PC-3 (cell line): ENCODE results near the gene NELFB. TPM values are rescaled to one million over a fixed set of nuclear protein-coding genes. Genes with fewer than 3 reads are reported as not detected.

Source experiments
- ATAC-seq: fragments of 200-7000 bp; cut with Tn5 transposase; 2 replicates; pipeline ENCODE4 v1.9.1; 2020; ENCODE audit warnings: mild to moderate bottlenecking, moderate library complexity
- BruUV-seq: library from RNA; stranded (reverse); fragments of 400-500 nt; replicated peaks from 2 replicates; lab custom pipeline; 2021; lab: Mats Ljungman, UMichigan
- CTCF ChIA-PET: fragments of 300-600 bp; sonication (Branson Sonifier 250); formaldehyde crosslinking; loops from one replicate; lab custom pipeline; 2022; ENCODE audit warnings: antibody characterized with exemption; lab: Charles Lee
- POLR2A ChIA-PET: fragments of 300-600 bp; sonication (Branson Sonifier 250); formaldehyde crosslinking; loops from one replicate; lab custom pipeline; 2022; ENCODE audit warnings: antibody characterized with exemption; ENCODE audit not compliant: unreplicated experiment; lab: Charles Lee
- DNase-seq: peaks from one replicate; pipeline ENCODE4 v3.0.0-alpha.2; 2015
- H2AFZ ChIP-seq: fragments of 300-600 bp; sonication (generic); 2 replicates; pipeline ENCODE4 v1.6.0; 2016; ENCODE audit warnings: antibody characterized with exemption, low read length
- H3F3A ChIP-seq: fragments of 300-600 bp; sonication (generic); one replicate; pipeline ENCODE4 v1.6.0; 2017; ENCODE audit warnings: antibody characterized with exemption, low read length, control low read depth, mild to moderate bottlenecking; ENCODE audit not compliant: unreplicated experiment
- H3K27ac ChIP-seq: fragments of 300-600 bp; sonication (generic); 2 replicates; pipeline ENCODE4 v1.5.1; 2016; ENCODE audit warnings: mild to moderate bottlenecking, low read length
- H3K27me3 ChIP-seq: fragments of 300-600 bp; sonication (generic); 2 replicates; pipeline ENCODE4 v1.6.1; 2016; ENCODE audit warnings: low read length, mixed read lengths
- H3K36me3 ChIP-seq: fragments of 300-600 bp; sonication (generic); 2 replicates; pipeline ENCODE4 v1.6.1; 2016; ENCODE audit warnings: low read depth, mixed run types, low read length, mixed read lengths
- H3K4me1 ChIP-seq: fragments of 300-600 bp; sonication (generic); 2 replicates; pipeline ENCODE4 v1.5.1; 2016; ENCODE audit warnings: low read length; ENCODE audit not compliant: insufficient read depth
- H3K4me2 ChIP-seq: fragments of 300-600 bp; sonication (generic); 2 replicates; pipeline ENCODE4 v1.6.0; 2016; ENCODE audit warnings: low read length
- H3K4me3 ChIP-seq: fragments of 300-600 bp; sonication (generic); 2 replicates; pipeline ENCODE4 v1.5.1; 2016; ENCODE audit warnings: mild to moderate bottlenecking, low read length, mixed read lengths
- H3K79me2 ChIP-seq: fragments of 300-600 bp; sonication (generic); 2 replicates; pipeline ENCODE4 v1.6.1; 2017; ENCODE audit warnings: low read length, mixed read lengths
- H3K9ac ChIP-seq: fragments of 300-600 bp; sonication (generic); 2 replicates; pipeline ENCODE4 v1.6.0; 2016; ENCODE audit warnings: mild to moderate bottlenecking, low read length
- H3K9me2 ChIP-seq: fragments of 300-600 bp; sonication (generic); replicated peaks from 2 replicates; pipeline ENCODE4 v1.6.1; 2016; ENCODE audit warnings: mixed run types, low read length, mixed read lengths
- H3K9me3 ChIP-seq: fragments of 300-600 bp; sonication (generic); 2 replicates; pipeline ENCODE4 v1.6.1; 2016; ENCODE audit warnings: low read length, mixed read lengths
- H4K20me1 ChIP-seq: fragments of 300-600 bp; sonication (generic); 2 replicates; pipeline ENCODE4 v1.6.1; 2016; ENCODE audit warnings: low read length, mixed read lengths
- EZH2 ChIP-seq: fragments of 300-600 bp; sonication (generic); IDR thresholded peaks from one replicate; pipeline ENCODE4 v1.6.1; 2017; ENCODE audit warnings: antibody characterized with exemption, mild to moderate bottlenecking, low read length; ENCODE audit not compliant: unreplicated experiment
- EZH2phosphoT487 ChIP-seq: fragments of 300-600 bp; sonication (generic); IDR thresholded peaks from 2 replicates; pipeline ENCODE4 v1.6.1; 2018; ENCODE audit warnings: mild to moderate bottlenecking, antibody characterized with exemption, low read length, borderline replicate concordance
- intact Hi-C: fragments of 100-400 bp; cut with micrococcal nuclease; formaldehyde crosslinking; loops from 2 replicates; pipeline ENCODE4 v1.9.0; 2023
- total RNA-seq: library from RNA; depleted of rRNA; stranded (reverse); fragments of >200 nt; gene quantifications from 2 replicates; pipeline ENCODE4 v1.2.3, GENCODE V29; 2014
- TF ChIP-seq, protein P1 (sequence below): fragments of 300-600 bp; sonication (generic); conservative IDR thresholded peaks from 2 replicates; pipeline ENCODE4 v1.5.1; 2017; ENCODE audit warnings: antibody characterized with exemption, low read depth, mild to moderate bottlenecking, low read length

NELFB gene
- total RNA-seq, 1 experiment from 2014 or later = 50.7 TPM

DNA sequence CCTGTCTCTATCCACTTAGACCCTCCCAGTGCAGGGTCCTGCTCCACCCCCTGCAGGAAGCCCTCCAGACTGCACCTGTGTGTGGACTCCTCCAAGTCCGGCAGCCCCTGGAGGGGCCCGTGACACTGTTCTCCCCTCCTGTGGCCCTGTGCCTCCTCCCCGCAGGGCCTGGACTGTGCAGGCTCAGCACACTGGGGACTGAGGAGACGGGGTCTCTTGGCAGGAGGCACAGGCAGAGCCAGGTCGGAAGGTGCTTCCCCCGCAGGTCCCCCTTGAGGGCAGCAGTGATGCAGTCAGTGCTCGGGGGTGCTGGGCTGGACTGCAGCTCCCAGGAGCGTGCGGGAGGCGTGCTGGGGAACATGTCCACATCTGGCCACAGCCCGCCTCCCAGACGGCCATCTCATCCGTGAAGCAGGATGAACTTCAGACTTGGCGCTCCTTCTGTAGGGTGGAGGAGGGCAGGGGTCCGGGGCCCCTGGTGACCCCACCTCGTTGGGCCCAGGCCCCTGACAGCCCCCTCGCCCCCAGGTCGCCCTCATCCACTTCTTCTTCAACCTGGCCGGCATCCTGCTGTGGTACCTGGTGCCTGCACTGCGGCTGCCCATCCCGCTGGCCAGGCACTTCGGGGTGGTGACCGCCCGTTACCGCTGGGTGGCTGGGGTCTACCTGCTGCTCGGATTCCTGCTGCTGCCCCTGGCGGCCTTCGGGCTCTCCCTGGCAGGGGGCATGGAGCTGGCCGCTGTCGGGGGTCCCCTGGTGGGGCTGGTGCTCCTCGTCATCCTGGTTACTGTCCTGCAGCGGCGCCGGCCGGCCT is 19.5 kb upstream of the NELFB start:
- intact Hi-C loops = no loop called here
- no peaks in the 10 kb centered on the region for H3K9me2 ChIP-seq
- H3K4me2 ChIP-seq = no peak overlapping the region
- H3K9me3 ChIP-seq = no peaks in the 10 kb centered on the region
- H3K27me3 ChIP-seq = no peaks in the 10 kb centered on the region
- POLR2A ChIA-PET = no interaction called here
- no peak for TF ChIP-seq EZH2phosphoT487
- no peak for TF ChIP-seq EZH2
- TF ChIP-seq, protein P1, sequence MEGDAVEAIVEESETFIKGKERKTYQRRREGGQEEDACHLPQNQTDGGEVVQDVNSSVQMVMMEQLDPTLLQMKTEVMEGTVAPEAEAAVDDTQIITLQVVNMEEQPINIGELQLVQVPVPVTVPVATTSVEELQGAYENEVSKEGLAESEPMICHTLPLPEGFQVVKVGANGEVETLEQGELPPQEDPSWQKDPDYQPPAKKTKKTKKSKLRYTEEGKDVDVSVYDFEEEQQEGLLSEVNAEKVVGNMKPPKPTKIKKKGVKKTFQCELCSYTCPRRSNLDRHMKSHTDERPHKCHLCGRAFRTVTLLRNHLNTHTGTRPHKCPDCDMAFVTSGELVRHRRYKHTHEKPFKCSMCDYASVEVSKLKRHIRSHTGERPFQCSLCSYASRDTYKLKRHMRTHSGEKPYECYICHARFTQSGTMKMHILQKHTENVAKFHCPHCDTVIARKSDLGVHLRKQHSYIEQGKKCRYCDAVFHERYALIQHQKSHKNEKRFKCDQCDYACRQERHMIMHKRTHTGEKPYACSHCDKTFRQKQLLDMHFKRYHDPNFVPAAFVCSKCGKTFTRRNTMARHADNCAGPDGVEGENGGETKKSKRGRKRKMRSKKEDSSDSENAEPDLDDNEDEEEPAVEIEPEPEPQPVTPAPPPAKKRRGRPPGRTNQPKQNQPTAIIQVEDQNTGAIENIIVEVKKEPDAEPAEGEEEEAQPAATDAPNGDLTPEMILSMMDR = no peak
- DNase-seq = no peak
- H4K20me1 ChIP-seq = no peaks in the 10 kb centered on the region
- no peak overlapping the region for H3K4me3 ChIP-seq
- no peak overlapping the region for H2AFZ ChIP-seq
- H3K4me1 ChIP-seq = peaks cover 22% of the 10 kb centered on the region
- peaks cover 25% of the 10 kb centered on the region for H3K79me2 ChIP-seq
- no TSS peak for BruUV-seq
- CTCF ChIA-PET = interaction anchor here (1.0 kb wide), 2 partner anchors 8 to 18 kb away, joined by 3 to 7 read pairs; partner anchors contain the start of gene RNF224
- no peaks in the 10 kb centered on the region for H3F3A ChIP-seq
- ATAC-seq = no peak
- H3K27ac ChIP-seq = no peak overlapping the region
- no peak overlapping the region for H3K9ac ChIP-seq
- H3K36me3 ChIP-seq = no peaks in the 10 kb centered on the region

DNA sequence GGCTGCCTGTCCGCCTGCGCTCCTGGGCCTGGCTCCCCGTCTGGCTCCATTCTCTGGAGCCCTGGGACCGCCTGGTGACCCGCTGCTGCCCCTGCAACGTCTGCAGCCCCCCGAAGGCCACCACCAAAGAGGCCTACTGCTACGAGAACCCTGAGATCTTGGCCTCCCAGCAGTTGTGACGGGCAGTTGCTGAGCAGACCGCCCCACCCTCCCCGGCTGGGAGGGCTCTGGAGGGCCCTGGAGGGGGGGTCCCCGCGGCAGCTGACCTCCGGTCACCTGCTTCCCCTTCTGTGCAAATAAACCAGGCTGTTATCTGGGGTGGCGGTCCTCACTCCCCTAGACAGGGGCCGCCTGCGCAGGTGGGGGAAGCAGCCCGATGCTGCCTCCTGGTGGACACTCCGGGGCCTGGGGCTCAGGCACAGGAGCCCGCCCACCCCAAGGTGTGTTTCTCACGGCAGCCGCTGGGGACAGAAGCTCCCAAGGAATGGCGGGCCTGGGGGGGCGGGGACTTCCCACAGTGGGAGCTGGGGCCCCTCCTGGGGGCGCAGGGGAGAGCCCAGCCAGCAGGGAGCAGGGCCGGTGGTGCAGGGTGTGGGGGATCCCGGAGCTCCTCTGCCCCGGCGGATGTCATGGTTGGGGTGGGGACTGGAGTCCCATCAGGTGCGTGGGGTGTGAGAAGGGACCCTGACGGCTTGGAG is 18.7 kb upstream of the NELFB start:
- ChIA-PET CTCF (interaction anchor here (0.5 to 1.0 kb wide), 5 partner anchors 9 to 166 kb away, joined by 3 to 8 read pairs (median 4); partner anchors contain the start of gene RNF224), POLR2A (no interaction called here)
- no peak overlapping the region for H3K9ac ChIP-seq
- intact Hi-C loops = no loop called here
- no peak overlapping the region for H3K4me3 ChIP-seq
- no TSS peak for BruUV-seq
- H3K27me3 ChIP-seq = no peaks in the 10 kb centered on the region
- no peak overlapping the region for H2AFZ ChIP-seq
- ATAC-seq (peak; percentile 20), DNase-seq (peak; percentile 74)
- no peaks in the 10 kb centered on the region for H3K9me3 ChIP-seq
- H3K79me2 ChIP-seq = peaks cover 25% of the 10 kb centered on the region
- no peak overlapping the region for H3K27ac ChIP-seq
- no peak for TF ChIP-seq EZH2
- TF ChIP-seq, protein P1 = peak; percentile 92
- no peaks in the 10 kb centered on the region for H3K9me2 ChIP-seq
- no peaks in the 10 kb centered on the region for H3F3A ChIP-seq
- H3K4me1 ChIP-seq = peaks cover 22% of the 10 kb centered on the region
- H3K36me3 ChIP-seq = no peaks in the 10 kb centered on the region
- H4K20me1 ChIP-seq = no peaks in the 10 kb centered on the region
- H3K4me2 ChIP-seq = no peak overlapping the region
